Measurements from ENCODE around the gene DSTN. TPM values are rescaled to one million over a fixed set of nuclear protein-coding genes. Genes with fewer than 3 reads are reported as not detected.

DSTN gene
- total and polyA plus RNA-seq, 9 donors = 162 to 1,033 (median 324) TPM

DNA sequence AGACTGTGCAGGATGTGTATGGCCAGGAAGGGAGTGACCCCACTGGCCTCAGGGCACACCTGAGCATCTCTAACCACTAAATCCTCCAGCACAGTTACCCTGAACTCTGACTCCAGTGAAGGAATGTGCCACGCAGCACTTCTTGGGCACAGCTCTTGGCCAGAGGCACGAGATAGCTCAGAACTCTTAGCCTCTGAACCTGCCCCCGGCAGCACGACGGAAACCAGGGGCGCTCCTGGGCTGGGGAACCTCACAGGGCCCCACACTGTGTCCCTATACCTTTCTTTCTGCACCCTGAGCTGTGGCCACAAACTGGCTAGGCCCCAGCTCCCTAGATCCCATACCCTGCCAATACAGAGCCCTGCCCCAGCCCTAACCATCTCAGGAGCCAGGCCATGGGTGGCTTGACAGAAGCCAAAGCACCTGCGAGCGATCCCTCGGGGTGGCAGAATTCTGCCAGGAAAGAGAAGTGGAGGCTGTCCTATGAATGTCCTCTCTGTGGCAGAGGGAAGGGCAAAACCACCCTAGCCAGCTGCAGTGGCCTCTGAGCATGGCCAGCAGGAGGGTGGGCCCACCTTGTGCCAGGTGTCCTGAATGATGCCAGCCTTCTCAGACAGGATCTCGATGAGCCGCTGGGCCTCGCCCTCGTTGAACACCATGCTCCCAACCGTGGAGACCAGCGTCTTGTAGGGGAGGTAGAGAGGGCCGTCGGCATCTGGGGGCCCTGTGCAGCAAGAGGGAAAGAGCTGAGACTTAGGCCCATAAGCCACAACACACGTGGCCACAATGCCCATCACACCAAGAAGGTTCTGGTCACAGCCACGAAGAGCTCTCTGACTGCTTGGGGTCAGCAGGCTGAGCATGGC lies 72.8 kb downstream of the DSTN start:
- DNase-seq = no peak
- H3K4me1 ChIP-seq (ENCODE audit: insufficient read depth) = peaks cover 36% of the 10 kb centered on the region
- no peak overlapping the region for H3K27ac ChIP-seq
- no peak overlapping the region for H3K4me3 ChIP-seq
- intact Hi-C loops (cut with DNase I) = no loop called here
- no peaks in the 10 kb centered on the region for H3K36me3 ChIP-seq
- no peaks in the 10 kb centered on the region for H3K9me3 ChIP-seq
- WGBS, 3 donors = 84 to 86% (median 84%) methylated on average over 19 of the region's 19 CpGs
- H3K27me3 ChIP-seq = no peaks in the 10 kb centered on the region
- no peak for TF ChIP-seq EP300 (IDR thresholded peaks at IDR 0.05)
- TF ChIP-seq, protein P1, sequence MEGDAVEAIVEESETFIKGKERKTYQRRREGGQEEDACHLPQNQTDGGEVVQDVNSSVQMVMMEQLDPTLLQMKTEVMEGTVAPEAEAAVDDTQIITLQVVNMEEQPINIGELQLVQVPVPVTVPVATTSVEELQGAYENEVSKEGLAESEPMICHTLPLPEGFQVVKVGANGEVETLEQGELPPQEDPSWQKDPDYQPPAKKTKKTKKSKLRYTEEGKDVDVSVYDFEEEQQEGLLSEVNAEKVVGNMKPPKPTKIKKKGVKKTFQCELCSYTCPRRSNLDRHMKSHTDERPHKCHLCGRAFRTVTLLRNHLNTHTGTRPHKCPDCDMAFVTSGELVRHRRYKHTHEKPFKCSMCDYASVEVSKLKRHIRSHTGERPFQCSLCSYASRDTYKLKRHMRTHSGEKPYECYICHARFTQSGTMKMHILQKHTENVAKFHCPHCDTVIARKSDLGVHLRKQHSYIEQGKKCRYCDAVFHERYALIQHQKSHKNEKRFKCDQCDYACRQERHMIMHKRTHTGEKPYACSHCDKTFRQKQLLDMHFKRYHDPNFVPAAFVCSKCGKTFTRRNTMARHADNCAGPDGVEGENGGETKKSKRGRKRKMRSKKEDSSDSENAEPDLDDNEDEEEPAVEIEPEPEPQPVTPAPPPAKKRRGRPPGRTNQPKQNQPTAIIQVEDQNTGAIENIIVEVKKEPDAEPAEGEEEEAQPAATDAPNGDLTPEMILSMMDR (IDR thresholded peaks at IDR 0.05) = no peak
- no peak for TF ChIP-seq POLR2A (IDR thresholded peaks at IDR 0.05)

DNA sequence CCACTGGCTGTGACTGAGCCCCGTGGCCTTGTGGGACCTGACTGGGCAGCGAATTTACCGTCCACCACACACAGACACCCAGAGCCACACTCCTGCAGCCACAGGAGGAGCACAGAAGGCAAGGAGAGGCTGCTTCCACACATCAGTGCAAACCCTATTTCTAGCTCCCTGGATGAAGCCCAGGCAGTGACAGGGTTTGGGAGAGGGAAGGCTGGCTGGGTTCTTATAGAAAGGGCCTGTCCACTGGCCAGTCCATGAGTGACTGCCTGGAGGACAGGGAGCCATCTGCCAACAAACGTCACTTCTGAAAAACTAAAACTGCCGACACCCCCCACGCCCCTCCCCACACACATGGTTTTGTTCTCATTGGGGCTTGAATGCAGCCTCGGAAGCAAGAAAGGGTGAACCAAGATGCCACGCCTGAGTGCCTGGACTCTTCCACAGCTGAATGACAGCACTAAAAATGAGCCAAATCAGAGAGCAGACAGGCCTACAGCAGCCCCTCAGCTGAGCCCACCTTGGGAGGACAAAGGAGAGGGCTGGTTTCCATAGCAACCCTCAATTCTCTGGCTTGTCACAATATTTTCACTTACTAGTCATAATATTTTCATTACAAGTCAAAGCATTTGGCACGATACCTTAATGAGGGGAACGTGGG lies 73.8 kb downstream of the DSTN start:
- H3K36me3 ChIP-seq = no peaks in the 10 kb centered on the region
- H3K9me3 ChIP-seq = no peaks in the 10 kb centered on the region
- no peak for DNase-seq
- no peaks in the 10 kb centered on the region for H3K27me3 ChIP-seq
- intact Hi-C loops (cut with DNase I) = no loop called here
- H3K4me3 ChIP-seq = no peak overlapping the region
- TF ChIP-seq, protein P1 (IDR thresholded peaks at IDR 0.05) = no peak
- TF ChIP-seq POLR2A (IDR thresholded peaks at IDR 0.05) = no peak
- no peak for TF ChIP-seq EP300 (IDR thresholded peaks at IDR 0.05)
- 43 to 52% (median 47%) methylated on average over 10 of the region's 10 CpGs for WGBS, 3 donors
- no peak overlapping the region for H3K27ac ChIP-seq
- peaks cover 36% of the 10 kb centered on the region for H3K4me1 ChIP-seq (ENCODE audit: insufficient read depth)

DNA sequence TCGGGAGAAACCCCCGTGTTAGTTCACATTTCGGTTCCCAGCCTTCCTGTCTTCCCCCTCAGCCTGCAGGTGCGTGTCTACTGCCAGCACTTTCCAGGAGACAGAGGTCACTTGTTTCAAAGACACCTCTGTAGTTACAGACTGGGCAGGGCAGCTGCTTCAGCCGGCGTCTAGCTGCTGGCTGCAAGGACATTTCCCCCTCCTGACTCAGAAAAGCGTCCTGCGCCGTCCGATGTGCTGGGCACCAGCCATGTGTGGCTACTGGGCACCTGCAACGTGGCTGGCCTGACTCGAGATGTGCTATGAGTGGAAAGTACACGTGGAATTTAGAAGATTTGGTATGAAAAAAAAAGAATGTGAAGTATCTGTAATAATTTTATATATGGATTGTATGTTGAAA lies 74.6 kb downstream of the DSTN start:
- intact Hi-C loops (cut with DNase I) = no loop called here
- Histone ChIP-seq H3K9me3 (no peaks in the 10 kb centered on the region), H3K4me3 (no peak overlapping the region), H3K27ac (no peak overlapping the region), H3K27me3 (no peaks in the 10 kb centered on the region), H3K36me3 (no peaks in the 10 kb centered on the region), H3K4me1 (ENCODE audit: insufficient read depth) (peaks cover 41% of the 10 kb centered on the region)
- DNase-seq = peak in 2 of 5 donors; percentile 29 to 38
- 16 to 47% (median 24%) methylated on average over 13 of the region's 13 CpGs for WGBS, 3 donors
- TF ChIP-seq EP300 (IDR thresholded peaks at IDR 0.05) (no peak), POLR2A (IDR thresholded peaks at IDR 0.05) (no peak)
- TF ChIP-seq, protein P1 (IDR thresholded peaks at IDR 0.05) = no peak

DNA sequence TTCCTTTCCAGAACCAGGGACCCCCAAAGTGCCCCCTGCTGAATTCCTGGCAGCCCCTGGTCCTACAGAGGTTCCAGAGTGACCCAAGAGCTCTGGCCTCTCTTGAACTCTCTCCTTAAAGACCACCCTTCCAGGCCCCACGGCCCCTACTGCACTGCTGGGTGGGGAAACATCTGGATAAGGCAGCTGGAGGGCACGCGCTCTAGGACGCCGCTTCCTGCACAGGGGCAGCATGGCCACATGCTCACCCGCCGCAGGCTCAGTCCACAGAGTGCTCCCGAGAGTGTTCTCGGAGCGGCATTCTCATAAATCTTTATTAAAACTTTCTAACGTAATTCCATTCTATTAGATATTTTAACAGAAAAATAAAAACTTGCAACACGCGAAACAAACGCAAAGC lies 75.1 kb downstream of the DSTN start:
- peak in 2 of 5 donors; percentile 26 to 33 for DNase-seq

More for the DNA sequence above, 75.1 kb downstream of the DSTN start:
- intact Hi-C loops (cut with DNase I) = no loop called here
- no peaks in the 10 kb centered on the region for H3K36me3 ChIP-seq
- H3K4me1 ChIP-seq (ENCODE audit: insufficient read depth) = peaks cover 44% of the 10 kb centered on the region
- H3K9me3 ChIP-seq = no peaks in the 10 kb centered on the region
- TF ChIP-seq EP300 (IDR thresholded peaks at IDR 0.05) (no peak), POLR2A (IDR thresholded peaks at IDR 0.05) (no peak)
- TF ChIP-seq, protein P1 (IDR thresholded peaks at IDR 0.05) = no peak
- no peak overlapping the region for H3K27ac ChIP-seq
- no peak overlapping the region for H3K4me3 ChIP-seq
- WGBS, 3 donors = 90 to 96% (median 91%) methylated on average over 14 of the region's 14 CpGs
- no peaks in the 10 kb centered on the region for H3K27me3 ChIP-seq
